Thyroid gland (tissue), 4 donors: ENCODE measurements around the gene BEND3.

Experiments used
- CTCF ChIP-seq, 6 experiments: fragments of 200-600 bp in 3 of 6; fragments of 450-650 bp in 3 of 6; sonication (generic) in 3 of 6; IDR thresholded peaks; one replicate each; pipeline ENCODE4 v1.5.1; 2016 to 2019; ENCODE audit warnings: antibody characterized with exemption in 6 of 6, mild to moderate bottlenecking in 2 of 6, inconsistent platforms in 1 of 6, moderate library complexity in 1 of 6
- POLR2A ChIP-seq, 2 donors: fragments of 450-650 bp; IDR thresholded peaks; one replicate each; pipeline ENCODE4 v1.6.1; 2017; ENCODE audit warnings: antibody characterized with exemption in 2 of 2, mild to moderate bottlenecking in 2 of 2, moderate library complexity in 1 of 2

DNA sequence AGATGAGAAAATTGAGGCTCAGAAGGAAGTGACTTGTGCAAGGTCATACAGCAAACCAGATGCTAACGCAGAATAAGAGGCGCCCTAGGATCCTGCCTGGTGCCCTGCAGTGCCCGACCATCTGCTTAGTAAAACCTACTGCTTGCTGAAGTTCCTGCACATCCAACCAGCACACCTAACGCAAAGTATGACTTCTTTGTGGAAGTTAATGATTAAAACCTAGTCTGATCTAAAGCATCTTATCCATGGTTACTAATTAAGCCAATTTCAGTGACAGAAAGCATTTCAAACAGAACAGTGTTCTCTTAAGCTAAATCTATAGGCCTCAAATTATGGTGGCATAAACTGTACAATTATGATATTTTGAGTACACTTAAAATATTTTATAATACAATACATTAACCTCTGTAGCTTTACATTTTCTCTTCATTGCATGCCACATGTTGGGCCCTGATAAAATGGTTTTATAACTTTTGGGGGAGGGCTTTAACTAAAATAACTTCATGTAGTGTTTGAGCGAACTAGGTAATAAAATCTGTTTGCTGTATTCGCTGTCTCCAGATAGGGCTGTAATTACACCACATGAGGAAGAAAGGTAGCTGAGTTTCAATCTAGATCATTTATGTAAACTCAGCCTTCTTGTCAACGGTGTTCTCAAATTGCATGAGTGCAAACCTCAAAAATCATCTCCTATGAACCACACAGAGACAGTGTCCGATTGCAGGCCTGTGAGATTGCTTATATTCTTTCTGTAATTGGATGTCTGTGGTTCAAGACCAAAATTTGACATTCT is 37.5 kb upstream of the BEND3 start:
- no peak for TF ChIP-seq CTCF (IDR thresholded peaks at IDR 0.05)
- no peak for TF ChIP-seq POLR2A (IDR thresholded peaks at IDR 0.05)
